ENCODE data around the gene CSNK2A2. TPM values are rescaled to one million over a fixed set of nuclear protein-coding genes. Genes with fewer than 3 reads are reported as not detected.

The CSNK2A2 gene
- total RNA-seq (ENCODE audit: unreplicated experiment), result 87.6 TPM
- long read RNA-seq, partial matches to known transcripts, result 1 of 17 reads
- long read RNA-seq, other reads (novel, unspliced or antisense), result 16 of 17 reads

- peaks cover 6% of the 10 kb centered on the region for H3K4me1 Mint-ChIP-seq (ENCODE audit: low read depth, unreplicated experiment)
- no peaks in the 10 kb centered on the region for H3K36me3 Mint-ChIP-seq (ENCODE audit: unreplicated experiment)
- H3K27ac Mint-ChIP-seq (ENCODE audit: unreplicated experiment), result peak within 1 kb of the TSS; percentile 18
- DNase-seq, result peak; percentile 76
- TF ChIP-seq, protein P1, sequence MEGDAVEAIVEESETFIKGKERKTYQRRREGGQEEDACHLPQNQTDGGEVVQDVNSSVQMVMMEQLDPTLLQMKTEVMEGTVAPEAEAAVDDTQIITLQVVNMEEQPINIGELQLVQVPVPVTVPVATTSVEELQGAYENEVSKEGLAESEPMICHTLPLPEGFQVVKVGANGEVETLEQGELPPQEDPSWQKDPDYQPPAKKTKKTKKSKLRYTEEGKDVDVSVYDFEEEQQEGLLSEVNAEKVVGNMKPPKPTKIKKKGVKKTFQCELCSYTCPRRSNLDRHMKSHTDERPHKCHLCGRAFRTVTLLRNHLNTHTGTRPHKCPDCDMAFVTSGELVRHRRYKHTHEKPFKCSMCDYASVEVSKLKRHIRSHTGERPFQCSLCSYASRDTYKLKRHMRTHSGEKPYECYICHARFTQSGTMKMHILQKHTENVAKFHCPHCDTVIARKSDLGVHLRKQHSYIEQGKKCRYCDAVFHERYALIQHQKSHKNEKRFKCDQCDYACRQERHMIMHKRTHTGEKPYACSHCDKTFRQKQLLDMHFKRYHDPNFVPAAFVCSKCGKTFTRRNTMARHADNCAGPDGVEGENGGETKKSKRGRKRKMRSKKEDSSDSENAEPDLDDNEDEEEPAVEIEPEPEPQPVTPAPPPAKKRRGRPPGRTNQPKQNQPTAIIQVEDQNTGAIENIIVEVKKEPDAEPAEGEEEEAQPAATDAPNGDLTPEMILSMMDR (IDR thresholded peaks at IDR 0.05; ENCODE audit: partially characterized antibody, unreplicated experiment), result no peak
- H3K27me3 Mint-ChIP-seq (ENCODE audit: unreplicated experiment), result peaks cover 12% of the 10 kb centered on the region
- peaks cover 6% of the 10 kb centered on the region for H3K9me3 Mint-ChIP-seq (ENCODE audit: unreplicated experiment)
- H3K4me3 Mint-ChIP-seq (ENCODE audit: unreplicated experiment), result peak within 1 kb of the TSS; percentile 89
Measured at GRCh38 chr16:58198022-58198683, at the start of gene CSNK2A2. Gene CSNK2A2 (minus strand): TSS chr16:58198106. CDS start chr16:58197736, 370 bp downstream.

GRCh38 chr16:58243528-58244004, 45.7 kb upstream of the CSNK2A2 start:
- no peak for DNase-seq
- Mint-ChIP-seq H3K9me3 (ENCODE audit: unreplicated experiment) (no peaks in the 10 kb centered on the region), H3K4me3 (ENCODE audit: unreplicated experiment) (no peak overlapping the region), H3K27me3 (ENCODE audit: unreplicated experiment) (no peaks in the 10 kb centered on the region), H3K27ac (ENCODE audit: unreplicated experiment) (no peak overlapping the region), H3K36me3 (ENCODE audit: unreplicated experiment) (no peaks in the 10 kb centered on the region), H3K4me1 (ENCODE audit: low read depth, unreplicated experiment) (no peaks in the 10 kb centered on the region)
- TF ChIP-seq, protein P1 (IDR thresholded peaks at IDR 0.05; ENCODE audit: partially characterized antibody, unreplicated experiment), result no peak

DNA sequence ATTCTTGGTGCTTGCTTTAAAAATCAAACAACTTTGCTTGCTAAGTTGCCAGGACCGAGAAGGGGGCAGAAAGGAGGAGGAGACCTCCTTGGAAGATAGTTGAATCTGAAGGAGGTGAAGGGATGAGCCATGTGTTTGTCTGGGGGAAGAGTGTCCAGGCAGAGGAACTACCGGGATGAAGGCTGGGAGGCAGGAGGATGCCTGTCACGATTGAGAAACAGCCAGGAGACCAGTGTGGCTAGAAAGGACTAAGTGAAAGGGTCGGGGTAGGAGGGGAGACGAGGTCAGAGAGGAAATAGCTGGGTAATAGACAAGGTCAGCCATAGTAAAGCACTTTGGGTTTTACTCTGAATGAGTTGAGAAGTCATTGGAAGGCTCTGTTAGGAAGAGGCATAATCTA, 38.9 kb upstream of the CSNK2A2 start:
- peaks cover 2% of the 10 kb centered on the region for H3K27me3 Mint-ChIP-seq (ENCODE audit: unreplicated experiment)
- H3K4me1 Mint-ChIP-seq (ENCODE audit: low read depth, unreplicated experiment), result peaks cover 3% of the 10 kb centered on the region
- DNase-seq, result no peak
- H3K36me3 Mint-ChIP-seq (ENCODE audit: unreplicated experiment), result no peaks in the 10 kb centered on the region
- TF ChIP-seq, protein P1 (IDR thresholded peaks at IDR 0.05; ENCODE audit: partially characterized antibody, unreplicated experiment), result no peak
- H3K9me3 Mint-ChIP-seq (ENCODE audit: unreplicated experiment), result no peaks in the 10 kb centered on the region
- H3K27ac Mint-ChIP-seq (ENCODE audit: unreplicated experiment), result no peak overlapping the region
- peak overlapping the region; percentile 98 for H3K4me3 Mint-ChIP-seq (ENCODE audit: unreplicated experiment)

DNA sequence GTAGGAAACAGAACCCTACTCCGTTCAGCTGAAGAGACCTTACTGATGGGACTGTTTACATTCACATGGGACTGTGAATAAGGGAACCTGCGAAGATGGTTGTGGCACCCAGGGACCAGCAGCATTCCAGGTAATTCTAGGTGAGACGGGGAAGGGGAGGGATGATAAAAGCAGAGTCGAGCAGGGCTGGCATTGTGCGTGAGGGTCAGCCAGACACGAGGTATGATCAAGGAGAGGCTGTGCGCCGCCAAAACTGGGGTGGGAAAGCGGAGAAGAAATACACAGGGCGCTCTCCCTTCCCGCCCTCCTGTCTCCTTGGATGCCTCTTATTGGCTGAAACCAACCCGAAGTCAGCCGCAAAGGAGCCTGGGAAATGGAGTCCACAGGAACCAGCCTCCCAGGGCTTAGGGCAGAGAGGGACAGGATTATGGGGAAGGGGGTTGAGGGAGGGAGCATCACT, 38.4 kb upstream of the CSNK2A2 start:
- no peaks in the 10 kb centered on the region for H3K9me3 Mint-ChIP-seq (ENCODE audit: unreplicated experiment)
- peak; percentile 83 for DNase-seq
- H3K27me3 Mint-ChIP-seq (ENCODE audit: unreplicated experiment), result peaks cover 2% of the 10 kb centered on the region
- H3K36me3 Mint-ChIP-seq (ENCODE audit: unreplicated experiment), result no peaks in the 10 kb centered on the region
- TF ChIP-seq, protein P1 (IDR thresholded peaks at IDR 0.05; ENCODE audit: partially characterized antibody, unreplicated experiment), result no peak
- H3K27ac Mint-ChIP-seq (ENCODE audit: unreplicated experiment), result peak overlapping the region; percentile 28
- peaks cover 3% of the 10 kb centered on the region for H3K4me1 Mint-ChIP-seq (ENCODE audit: low read depth, unreplicated experiment)
- peak overlapping the region; percentile 98 for H3K4me3 Mint-ChIP-seq (ENCODE audit: unreplicated experiment)

DNA sequence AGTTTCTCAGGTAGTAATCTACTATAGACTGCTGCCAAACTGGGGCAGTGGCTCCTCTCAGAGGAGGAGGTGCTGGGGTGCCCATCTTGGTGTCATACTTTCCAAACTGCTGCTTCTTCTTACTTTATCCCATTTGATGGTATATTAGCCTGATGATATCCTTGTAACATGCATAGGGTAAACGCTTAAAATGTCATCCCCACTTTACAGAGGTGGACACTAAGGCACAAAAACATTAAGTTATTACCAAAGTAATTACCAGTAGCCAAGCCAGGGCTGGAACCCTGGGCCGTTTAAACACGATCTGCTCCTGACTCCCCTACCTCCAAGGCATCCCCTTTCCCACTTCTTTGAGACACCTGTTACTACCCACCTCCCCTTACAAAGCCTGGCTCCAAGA, 37.8 kb upstream of the CSNK2A2 start:
- H3K4me3 Mint-ChIP-seq (ENCODE audit: unreplicated experiment), result peak overlapping the region; percentile 98
- H3K27me3 Mint-ChIP-seq (ENCODE audit: unreplicated experiment), result peaks cover 2% of the 10 kb centered on the region
- H3K9me3 Mint-ChIP-seq (ENCODE audit: unreplicated experiment), result no peaks in the 10 kb centered on the region
- no peaks in the 10 kb centered on the region for H3K36me3 Mint-ChIP-seq (ENCODE audit: unreplicated experiment)
- TF ChIP-seq, protein P1 (IDR thresholded peaks at IDR 0.05; ENCODE audit: partially characterized antibody, unreplicated experiment), result no peak
- H3K27ac Mint-ChIP-seq (ENCODE audit: unreplicated experiment), result no peak overlapping the region
- no peak for DNase-seq
- H3K4me1 Mint-ChIP-seq (ENCODE audit: low read depth, unreplicated experiment), result peaks cover 3% of the 10 kb centered on the region

All from glutamatergic neuron (in vitro differentiated cells).